MG63 (cell line): ENCODE results near the gene TRIM24. TPM values are rescaled to one million over a fixed set of nuclear protein-coding genes. Genes with fewer than 3 reads are reported as not detected.
A peak's percentile ranks its signal among the peaks of the same experiment; 100 is the strongest.
"Not testable (repeated sequence)": the region's sequence is repeated elsewhere in the genome, so short reads cannot be mapped to it uniquely, and the experiment has no call there.

Experiments
- DNase-seq: peaks from one replicate; pipeline ENCODE4 v3.0.0-alpha.2; 2020
- H3K27me3 ChIP-seq: fragments of 250-450 bp; sonication (Bioruptor Pico); 2 replicates; pipeline ENCODE4 v1.5.1; 2020; ENCODE audit warnings: mild to moderate bottlenecking, moderate library complexity
- H3K36me3 ChIP-seq: fragments of 250-450 bp; sonication (Bioruptor Pico); 2 replicates; pipeline ENCODE4 v1.5.1; 2020; ENCODE audit warnings: mild to moderate bottlenecking, moderate library complexity
- H3K4me3 ChIP-seq: fragments of 250-450 bp; sonication (Bioruptor Pico); 2 replicates; pipeline ENCODE4 v1.5.1; 2020; ENCODE audit warnings: mild to moderate bottlenecking, moderate library complexity
- H3K9me3 ChIP-seq: fragments of 250-450 bp; sonication (Bioruptor Pico); 2 replicates; pipeline ENCODE4 v1.5.1; 2020; ENCODE audit warnings: mild to moderate bottlenecking, moderate library complexity
- total RNA-seq: library from RNA; depleted of rRNA; stranded (reverse); fragments of >200 nt; shearing (Covaris generic); gene quantifications from 2 replicates; pipeline ENCODE4 v1.2.3, GENCODE V29; 2014; ENCODE audit warnings: low replicate concordance; rRNA removed

The TRIM24 gene
- total RNA-seq = 4.1 and 4.4 TPM in 2 replicates

GRCh38 chr7:138460176-138460648 is at the start of gene TRIM24:
TRIM24 (plus strand) TSS chr7:138460259; CDS start chr7:138460549, 290 bp downstream.
- no peaks in the 10 kb centered on the region for H3K9me3 ChIP-seq
- DNase-seq = peak; percentile 93
- H3K36me3 ChIP-seq = no peaks in the 10 kb centered on the region
- H3K4me3 ChIP-seq = peak within 1 kb of the TSS; percentile 63
- H3K27me3 ChIP-seq = no peaks in the 10 kb centered on the region

DNA sequence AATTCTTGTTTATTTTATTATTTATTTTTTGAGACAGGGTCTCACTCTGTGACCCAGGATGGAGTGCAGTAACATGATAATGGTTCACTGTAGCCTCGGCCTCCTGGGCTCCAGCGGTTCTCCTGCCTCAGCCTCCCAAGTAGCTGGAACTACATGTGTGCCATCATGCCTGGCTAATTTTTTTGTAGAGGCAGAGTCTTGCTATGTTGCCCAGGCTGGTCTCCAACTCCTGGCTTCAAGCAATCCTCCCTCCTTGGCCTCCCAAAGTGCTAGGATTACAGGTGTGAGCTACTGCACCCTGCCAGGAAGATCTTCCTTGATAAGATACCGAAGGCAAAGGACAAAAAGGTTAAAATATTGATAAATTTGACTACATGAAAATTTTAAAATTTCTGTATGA is 48.0 kb upstream of the TRIM24 start:
- not testable (repeated sequence) for DNase-seq, H3K4me3 ChIP-seq, H3K36me3 ChIP-seq, H3K9me3 ChIP-seq, H3K27me3 ChIP-seq

DNA sequence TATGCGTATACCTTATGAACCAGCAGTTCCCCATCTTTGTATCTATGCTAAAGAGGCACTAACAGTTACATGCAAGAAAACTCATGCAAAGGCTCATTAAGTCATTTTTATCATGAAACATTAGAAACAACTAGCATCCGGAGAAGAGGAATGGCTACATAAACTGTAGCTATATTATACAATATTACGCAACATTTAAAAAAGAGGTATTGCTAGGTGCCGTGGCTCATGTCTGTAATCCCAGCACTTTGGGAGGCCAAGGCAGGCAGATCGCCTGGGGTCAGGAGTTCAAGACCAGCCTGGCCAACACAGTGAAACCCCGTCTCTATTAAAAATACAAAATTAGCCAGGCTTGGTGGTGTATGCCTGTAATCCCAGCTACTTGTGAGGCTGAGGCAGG is 47.1 kb upstream of the TRIM24 start:
- H3K9me3 ChIP-seq, H3K4me3 ChIP-seq, DNase-seq, H3K27me3 ChIP-seq, H3K36me3 ChIP-seq: not testable (repeated sequence)

DNA sequence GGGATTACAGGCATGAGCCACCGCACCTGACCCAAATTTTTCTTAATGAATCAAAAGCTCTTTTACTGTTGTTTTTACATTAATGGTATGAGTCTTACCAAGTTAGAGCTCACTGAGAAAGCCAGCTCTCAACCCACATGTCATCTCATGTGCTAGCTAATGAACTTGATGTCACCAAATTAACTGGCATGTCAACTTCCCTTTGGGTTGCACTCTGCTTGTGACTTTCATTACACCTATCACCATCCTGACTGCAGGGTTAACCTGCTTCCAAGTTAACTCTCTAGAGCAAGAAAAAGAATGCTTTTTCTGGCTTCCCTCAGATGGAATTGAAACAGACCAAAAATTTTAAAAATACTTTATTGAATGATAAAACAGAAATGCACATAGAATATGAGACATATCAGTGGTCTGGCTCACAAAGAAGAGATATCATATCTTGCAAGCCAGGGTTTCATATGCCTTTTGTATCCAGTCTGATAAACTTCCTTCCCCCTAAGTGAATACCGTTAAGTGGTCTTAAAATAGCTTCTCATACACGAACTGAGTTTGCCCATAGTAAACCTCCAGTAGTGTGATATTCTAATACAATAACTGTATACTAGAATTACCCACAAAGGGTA is 42.9 kb upstream of the TRIM24 start:
- Histone ChIP-seq H3K4me3 (no peak overlapping the region), H3K27me3 (no peaks in the 10 kb centered on the region), H3K36me3 (no peaks in the 10 kb centered on the region), H3K9me3 (no peaks in the 10 kb centered on the region)
- no peak for DNase-seq

DNA sequence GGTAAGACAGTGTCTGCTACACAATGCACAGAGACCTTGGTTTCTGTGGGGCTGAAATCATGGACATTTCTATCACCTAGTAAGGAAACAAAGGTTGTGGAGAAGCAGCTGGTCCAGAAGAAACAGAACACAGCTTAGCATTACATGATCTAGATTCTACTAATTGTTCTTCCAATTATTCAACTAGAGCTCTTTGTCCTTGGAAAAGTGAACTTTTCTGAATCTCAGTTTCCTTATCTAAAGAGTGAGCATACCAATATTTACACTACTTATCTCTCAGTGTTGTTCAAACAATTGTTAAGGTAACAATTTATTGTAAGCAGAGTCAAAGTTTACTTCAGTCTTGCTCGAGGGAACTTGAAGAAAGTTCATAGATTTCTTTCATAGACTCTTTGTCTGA is 42.3 kb upstream of the TRIM24 start:
- no peak for DNase-seq
- no peak overlapping the region for H3K4me3 ChIP-seq
- no peaks in the 10 kb centered on the region for H3K27me3 ChIP-seq

GRCh38 chr7:138418403-138418802 is 41.7 kb upstream of the TRIM24 start:
- H3K9me3 ChIP-seq, H3K4me3 ChIP-seq, DNase-seq, H3K27me3 ChIP-seq, H3K36me3 ChIP-seq: not testable (repeated sequence)

More for the DNA sequence above, 42.3 kb upstream of the TRIM24 start:
- Histone ChIP-seq H3K9me3 (no peaks in the 10 kb centered on the region), H3K36me3 (no peaks in the 10 kb centered on the region)

DNA sequence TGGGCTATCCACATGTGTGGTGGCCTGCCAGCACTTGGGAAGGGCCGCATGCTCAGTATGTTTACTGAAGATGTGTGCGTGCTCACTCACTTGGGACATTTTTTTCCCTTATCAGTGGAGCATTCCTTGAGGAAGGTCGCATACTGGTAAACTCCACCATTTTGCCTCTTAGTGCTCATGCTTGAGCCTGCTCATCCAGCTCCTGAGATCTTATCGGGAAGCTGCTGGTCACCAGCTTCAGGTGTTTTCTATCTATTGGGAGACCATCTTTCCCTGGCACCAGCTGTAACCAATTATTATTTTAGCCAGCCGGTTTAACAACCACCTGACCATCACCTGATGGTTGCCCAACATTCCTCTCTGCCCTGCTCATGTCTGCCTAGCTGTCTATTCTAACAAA is 35.0 kb upstream of the TRIM24 start:
- H3K36me3 ChIP-seq = no peaks in the 10 kb centered on the region
- H3K9me3 ChIP-seq = no peaks in the 10 kb centered on the region
- no peak for DNase-seq
- H3K27me3 ChIP-seq = no peaks in the 10 kb centered on the region
- no peak overlapping the region for H3K4me3 ChIP-seq

DNA sequence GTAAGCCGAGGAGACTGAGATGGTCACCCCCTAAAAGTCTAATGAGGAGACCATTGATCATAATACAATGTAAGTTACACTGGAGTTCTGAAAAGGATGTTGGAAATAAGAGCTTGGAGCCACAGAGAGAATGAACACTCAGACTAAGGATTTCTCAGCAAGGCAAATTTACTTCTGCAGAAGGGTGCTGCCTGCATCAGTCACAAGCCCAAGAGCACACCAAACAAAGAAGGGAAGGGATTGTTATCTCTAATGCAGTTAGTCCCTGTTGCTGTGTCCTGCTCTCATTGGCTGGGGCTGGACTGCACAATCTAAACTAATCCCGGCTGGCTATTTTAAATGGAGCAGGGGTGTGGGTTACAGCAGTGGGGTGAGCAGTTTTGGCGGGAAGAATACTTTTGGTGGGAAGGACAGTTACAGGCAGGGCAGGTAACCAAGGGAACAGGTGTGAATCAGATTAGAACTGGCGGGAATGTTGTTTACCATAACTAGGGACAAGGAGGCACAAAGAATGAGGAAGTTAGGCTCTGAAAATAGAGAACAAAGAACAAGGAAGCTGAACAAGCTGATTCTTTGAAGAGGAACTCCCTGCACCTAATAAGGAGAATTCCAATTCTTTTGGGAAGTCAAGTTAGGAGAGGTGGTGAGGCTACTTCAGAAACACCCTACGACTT is 30.3 kb upstream of the TRIM24 start:
- H3K9me3 ChIP-seq = no peaks in the 10 kb centered on the region
- DNase-seq = no peak
- H3K36me3 ChIP-seq = no peaks in the 10 kb centered on the region
- no peaks in the 10 kb centered on the region for H3K27me3 ChIP-seq
- no peak overlapping the region for H3K4me3 ChIP-seq

- no peak for DNase-seq
- Histone ChIP-seq H3K9me3 (no peaks in the 10 kb centered on the region), H3K4me3 (no peak overlapping the region), H3K36me3 (no peaks in the 10 kb centered on the region), H3K27me3 (no peaks in the 10 kb centered on the region)
Measured at GRCh38 chr7:138431517-138431916, 28.5 kb upstream of the TRIM24 start.

GRCh38 chr7:138433583-138434443 is 26.2 kb upstream of the TRIM24 start:
- H3K36me3 ChIP-seq = no peaks in the 10 kb centered on the region
- no peak for DNase-seq
- H3K27me3 ChIP-seq = no peaks in the 10 kb centered on the region
- H3K4me3 ChIP-seq = no peak overlapping the region
- H3K9me3 ChIP-seq = no peaks in the 10 kb centered on the region

DNA sequence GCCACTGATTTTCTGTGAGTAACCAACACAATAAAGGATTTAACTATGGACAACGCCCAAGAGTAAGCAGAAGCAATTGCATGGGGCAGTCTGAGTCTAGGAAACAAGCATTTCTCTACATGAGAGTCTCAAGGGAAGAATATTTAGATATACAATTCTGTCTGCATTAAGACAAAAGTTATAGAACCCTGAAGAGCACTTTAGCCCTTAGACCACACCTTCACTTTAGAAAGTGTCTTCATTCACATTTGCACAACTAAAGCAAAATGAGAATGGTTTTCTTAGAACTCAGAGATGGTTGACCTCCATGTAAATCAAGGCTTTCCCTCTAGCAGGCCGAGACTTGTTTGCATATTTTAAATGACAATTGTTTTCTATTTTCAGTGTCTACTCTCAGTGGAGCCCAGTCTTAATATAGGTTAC is 25.5 kb upstream of the TRIM24 start:
- Histone ChIP-seq H3K9me3 (no peaks in the 10 kb centered on the region), H3K27me3 (no peaks in the 10 kb centered on the region), H3K36me3 (no peaks in the 10 kb centered on the region), H3K4me3 (no peak overlapping the region)
- no peak for DNase-seq

DNA sequence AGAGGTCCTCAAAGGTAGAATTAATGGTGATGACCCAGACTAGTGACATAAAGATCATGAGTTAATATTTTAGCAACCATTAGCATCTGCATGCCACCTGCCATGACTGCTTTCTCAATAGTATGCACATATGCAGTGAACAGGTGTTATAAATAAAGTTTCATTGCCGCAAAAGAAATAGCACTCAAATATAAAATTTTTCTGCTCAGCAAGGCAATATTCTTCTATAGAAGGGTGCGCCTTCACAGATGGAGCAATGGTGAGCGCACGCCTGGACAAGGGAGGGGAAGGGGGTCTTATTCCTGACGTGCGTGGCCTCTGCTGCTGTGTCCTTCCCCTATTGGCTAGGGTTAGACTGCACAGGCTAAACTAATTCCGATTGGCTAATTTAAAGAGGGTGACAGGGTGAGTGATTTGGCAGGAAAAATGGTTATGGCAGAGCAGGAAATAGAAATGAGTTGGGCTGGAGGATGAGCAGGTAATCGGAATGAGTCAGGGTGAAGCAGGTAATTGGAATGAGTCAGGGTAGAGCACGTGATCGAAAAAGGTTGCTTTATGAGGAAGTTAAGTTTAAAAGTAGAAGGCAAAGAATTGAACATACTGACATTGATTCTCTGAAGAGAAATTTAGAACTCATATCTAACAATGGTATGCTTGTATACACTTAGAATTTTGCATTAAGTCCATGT is 24.7 kb upstream of the TRIM24 start:
- no peak overlapping the region for H3K4me3 ChIP-seq
- H3K36me3 ChIP-seq = no peaks in the 10 kb centered on the region
- DNase-seq = no peak
- no peaks in the 10 kb centered on the region for H3K9me3 ChIP-seq
- no peaks in the 10 kb centered on the region for H3K27me3 ChIP-seq

DNA sequence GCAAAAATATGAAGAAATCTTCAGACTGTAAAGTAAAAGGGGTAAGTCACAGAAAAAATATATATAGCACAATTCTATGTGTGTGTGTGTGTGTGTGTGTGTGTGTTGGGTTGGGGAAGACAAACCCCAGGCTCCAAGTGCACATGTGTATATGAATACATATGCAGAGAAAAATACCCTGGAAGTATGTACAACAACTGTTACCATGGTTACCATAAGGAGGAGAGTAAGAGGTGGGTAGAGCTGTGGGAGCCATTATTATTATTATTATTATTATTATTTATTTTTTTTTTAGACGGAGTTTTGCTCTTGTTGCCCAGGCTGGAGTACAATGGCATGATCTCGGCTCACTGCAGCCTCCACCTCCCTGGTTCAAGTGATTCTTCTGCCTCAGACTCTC is 23.7 kb upstream of the TRIM24 start:
- Histone ChIP-seq H3K36me3 (no peaks in the 10 kb centered on the region), H3K9me3 (no peaks in the 10 kb centered on the region), H3K4me3 (no peak overlapping the region), H3K27me3 (no peaks in the 10 kb centered on the region)
- DNase-seq = no peak

- Histone ChIP-seq H3K36me3 (no peaks in the 10 kb centered on the region), H3K9me3 (no peaks in the 10 kb centered on the region), H3K4me3 (no peak overlapping the region), H3K27me3 (no peaks in the 10 kb centered on the region)
- DNase-seq = no peak
Measured at GRCh38 chr7:138440460-138440859, 19.6 kb upstream of the TRIM24 start.

- H3K27me3 ChIP-seq = no peaks in the 10 kb centered on the region
- no peak for DNase-seq
- H3K36me3 ChIP-seq = no peaks in the 10 kb centered on the region
- H3K9me3 ChIP-seq = no peaks in the 10 kb centered on the region
- no peak overlapping the region for H3K4me3 ChIP-seq
Measured at GRCh38 chr7:138442822-138443221, 17.2 kb upstream of the TRIM24 start.

- Histone ChIP-seq H3K9me3 (no peaks in the 10 kb centered on the region), H3K36me3 (no peaks in the 10 kb centered on the region)
- no peak for DNase-seq
Measured at GRCh38 chr7:138449580-138449979, 10.5 kb upstream of the TRIM24 start.

GRCh38 chr7:138455609-138456008 is 4.5 kb upstream of the TRIM24 start:
- Histone ChIP-seq H3K4me3 (no peak overlapping the region), H3K36me3 (no peaks in the 10 kb centered on the region), H3K9me3 (no peaks in the 10 kb centered on the region), H3K27me3 (no peaks in the 10 kb centered on the region)
- DNase-seq = no peak

More at GRCh38 chr7:138449580-138449979, 10.5 kb upstream of the TRIM24 start:
- Histone ChIP-seq H3K4me3 (no peak overlapping the region), H3K27me3 (no peaks in the 10 kb centered on the region)
